NCI-H345 treated with DMSO at 0.1 percent for 48 hours (cell line): ENCODE data around the gene ACKR4.
"Not testable (repeated sequence)": the region's sequence is repeated elsewhere in the genome, so short reads cannot be mapped to it uniquely, and the experiment has no call there.

Source experiments
- DNase-seq: peaks from one replicate; lab custom pipeline; 2025; ENCODE audit not compliant: unreplicated experiment; lab: John Stamatoyannopoulos, UW

ACKR4 gene

DNA sequence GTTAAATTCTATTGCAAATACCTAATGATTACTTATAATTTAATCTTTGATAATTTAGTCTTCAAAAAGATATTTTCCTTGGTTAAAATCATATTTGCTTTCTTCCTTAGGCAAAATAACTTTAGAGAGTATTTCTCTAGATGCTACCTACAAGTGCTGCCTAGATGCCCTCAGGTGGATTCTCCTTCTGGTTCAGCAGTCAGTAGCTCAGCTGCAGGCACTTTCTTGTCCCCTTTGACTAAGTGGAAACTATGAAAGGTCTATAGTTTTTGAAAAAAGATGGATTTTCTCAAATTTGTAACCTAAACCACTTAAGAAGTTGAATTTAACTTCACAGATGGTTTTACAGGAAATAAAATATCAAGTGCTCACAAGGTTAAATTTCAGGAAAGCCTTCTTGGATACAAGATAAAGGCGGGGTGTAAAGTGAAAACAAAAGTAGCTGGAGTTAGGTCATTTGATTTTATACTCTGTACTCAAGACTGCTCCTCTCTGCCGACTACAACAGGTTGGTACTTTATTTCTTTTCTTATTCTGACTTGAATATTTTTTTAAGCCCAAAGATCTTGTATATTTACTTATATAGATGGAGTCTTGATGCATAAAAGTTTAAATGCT is at the start of gene ACKR4:
Gene ACKR4 (plus strand): TSS at position 455 of the 618 bp plus-strand sequence. CDS start 3,128 bp downstream, outside the sequence.
- DNase-seq: no peak

DNA sequence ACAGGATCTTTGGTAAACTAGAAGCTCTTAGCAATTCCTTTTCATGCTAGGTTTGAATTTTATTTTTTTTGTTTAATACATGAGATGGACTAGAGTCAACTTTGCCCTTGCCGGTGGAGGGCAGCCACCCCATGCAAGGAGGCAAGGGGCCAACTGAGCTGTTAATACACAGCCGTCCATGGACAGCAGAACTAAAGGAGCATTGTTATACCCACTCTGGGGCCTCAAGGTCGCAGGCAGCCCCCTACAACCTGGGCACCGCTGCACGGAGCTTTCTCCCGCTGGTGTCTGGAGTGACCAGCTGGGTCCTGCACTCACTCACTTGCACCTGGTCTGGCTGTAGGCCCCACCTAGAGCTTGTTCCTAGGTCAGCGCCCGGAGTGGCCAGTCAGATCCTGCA is 47.9 kb upstream of the ACKR4 start:
- no peak for DNase-seq

DNA sequence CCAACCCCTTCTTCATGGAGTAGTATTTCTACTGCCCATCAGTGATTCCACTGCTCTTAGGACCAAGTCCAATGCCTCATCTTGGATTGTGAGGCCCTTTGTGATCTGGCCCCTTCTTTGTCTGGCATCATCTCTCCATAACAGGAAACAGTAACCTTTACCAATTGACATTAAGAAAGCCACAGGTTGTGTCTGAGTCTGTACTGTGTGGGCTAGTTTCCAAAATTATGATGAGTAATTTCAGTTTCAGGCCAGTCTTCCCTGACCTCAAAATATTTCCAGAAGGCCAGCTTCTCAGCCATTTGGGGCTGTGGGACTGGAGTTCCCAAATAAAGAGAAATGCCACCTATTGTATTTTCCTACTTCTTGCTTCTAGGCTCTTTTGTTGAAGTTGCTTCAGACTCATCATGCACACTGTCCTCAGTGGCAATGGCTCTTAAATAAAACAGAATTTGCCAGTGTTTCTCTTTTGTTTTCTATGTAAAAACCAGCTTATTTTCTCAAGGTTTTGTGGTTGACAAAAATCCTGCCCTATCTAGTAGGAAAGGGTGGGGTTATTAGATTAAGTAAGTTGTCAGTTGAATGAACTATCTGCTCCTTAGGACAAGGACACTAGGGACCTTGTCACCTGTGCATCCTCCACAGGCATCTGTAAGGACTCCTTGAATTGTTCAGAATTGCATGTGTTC is 47.0 kb upstream of the ACKR4 start:
- DNase-seq: no peak

DNA sequence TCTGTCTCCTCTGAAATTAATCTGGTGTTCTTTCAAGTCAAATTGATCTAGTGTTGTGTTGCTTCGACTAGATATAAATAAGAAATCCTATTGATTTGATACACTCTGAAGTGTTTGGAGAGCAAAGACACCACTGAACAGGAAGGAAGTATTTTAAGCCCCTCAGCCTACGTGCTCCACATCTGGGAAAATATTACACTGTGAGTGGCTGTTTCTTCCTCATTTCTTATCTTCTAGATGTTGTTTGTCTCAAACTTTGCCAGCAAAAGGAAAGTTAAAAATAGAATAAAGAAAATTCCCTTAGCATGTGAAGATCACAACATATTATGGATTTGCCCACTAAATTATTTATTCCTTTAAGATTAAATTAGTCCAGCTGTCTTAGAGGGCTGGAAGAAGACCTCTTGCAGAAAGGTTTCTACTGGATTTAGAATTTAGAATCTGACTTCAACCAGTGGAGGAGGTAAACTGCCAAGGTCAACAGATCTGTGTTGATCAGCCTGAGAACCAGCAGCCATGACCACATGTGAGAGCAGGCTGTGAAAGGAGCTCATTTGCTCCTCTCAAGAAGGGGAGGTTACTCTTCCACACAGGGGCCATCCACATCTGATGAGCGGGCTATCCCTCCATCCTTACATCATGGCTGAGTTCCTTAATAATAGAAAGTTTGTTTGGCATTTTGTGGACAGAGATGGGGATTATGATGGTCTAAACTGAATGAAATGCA is 46.3 kb upstream of the ACKR4 start:
- no peak for DNase-seq

DNA sequence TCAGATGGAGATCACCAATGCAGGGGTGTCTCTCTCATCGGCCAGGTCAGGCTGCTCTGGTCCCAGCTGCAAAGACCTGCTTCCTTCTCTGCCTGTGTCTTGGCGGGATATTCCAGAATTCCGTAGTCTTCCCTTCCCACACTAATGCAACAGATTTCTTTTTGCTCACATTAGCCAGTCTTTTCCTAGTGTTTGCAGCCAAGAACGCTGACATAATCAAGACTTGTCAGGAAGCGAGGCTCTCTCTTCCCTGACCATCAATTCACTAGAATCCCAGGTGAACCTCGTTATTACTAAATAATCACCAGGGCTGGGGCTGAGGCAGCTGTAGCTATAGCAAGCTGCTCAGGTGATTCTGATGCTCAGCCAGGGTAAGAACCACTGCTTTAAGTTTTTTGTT is 43.2 kb upstream of the ACKR4 start:
- no peak for DNase-seq

DNA sequence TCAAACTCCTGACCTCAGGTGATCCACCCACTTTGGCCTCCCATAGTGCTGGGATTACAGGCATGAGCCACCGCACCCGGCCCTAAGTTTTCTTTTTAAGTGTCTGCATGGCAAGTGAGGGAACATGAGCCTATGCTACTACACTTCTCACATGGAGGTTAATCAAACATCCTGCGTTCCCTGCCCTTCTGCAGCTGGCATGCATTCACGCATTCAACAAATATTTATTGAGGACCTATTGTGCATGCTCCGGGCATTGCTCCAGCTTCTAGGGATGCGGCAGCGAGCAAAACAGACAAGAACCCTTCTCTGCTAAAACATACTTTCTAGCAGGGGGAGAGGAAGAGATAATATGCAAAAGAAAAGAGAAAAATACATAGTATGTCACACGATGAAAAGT is 42.6 kb upstream of the ACKR4 start:
- peak; percentile 63 for DNase-seq

DNA sequence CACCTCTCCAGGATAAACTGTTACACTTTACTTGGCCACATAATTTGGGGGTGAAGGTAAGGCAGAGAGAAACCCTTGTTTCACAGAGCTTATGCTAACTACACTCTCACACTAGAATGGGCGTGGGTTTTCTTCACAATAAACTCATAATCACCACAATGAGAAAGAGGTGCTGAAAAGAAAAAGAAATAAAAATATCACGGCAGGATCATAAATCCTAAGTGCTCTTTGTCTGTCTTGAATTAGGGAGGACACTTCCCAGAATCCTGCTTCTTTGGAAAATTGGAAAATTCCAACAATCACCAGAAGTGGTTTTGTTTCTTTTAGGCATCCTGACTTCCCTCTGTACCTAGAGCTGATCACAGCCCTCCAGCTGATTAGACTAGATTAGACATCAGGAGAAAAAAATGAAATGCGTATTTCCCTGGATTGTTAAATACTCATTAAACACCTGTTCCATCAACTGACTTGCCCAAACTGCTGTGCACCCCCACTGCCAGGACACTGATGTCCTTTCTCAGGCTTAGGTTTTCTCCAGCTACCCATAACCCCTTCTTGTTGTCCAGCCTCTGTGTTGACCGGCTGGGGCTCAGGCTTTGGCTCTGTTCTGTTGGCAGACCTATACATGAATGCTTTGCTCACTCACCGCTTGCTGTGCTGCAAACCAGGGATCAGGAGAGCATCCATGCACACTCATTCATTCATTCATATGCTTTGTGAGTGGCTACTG is 41.6 kb upstream of the ACKR4 start:
- no peak for DNase-seq

DNA sequence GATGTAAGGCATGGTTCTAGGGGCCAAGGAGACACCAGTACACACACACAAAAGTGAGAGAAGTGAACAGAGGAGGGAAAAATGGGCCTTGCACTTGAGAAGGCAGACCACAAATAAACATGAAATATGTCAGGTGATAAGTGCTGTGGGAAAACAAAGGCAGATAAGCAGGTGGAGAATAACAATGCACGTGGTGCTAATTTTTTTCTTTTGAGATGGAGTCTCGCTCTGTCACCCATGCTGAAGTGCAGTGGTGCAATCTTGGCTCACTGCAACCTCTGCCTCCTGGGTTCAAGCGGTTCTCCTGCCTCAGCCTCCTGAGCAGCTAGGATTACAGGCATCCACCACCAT is 41.1 kb upstream of the ACKR4 start:
- not testable (repeated sequence) for DNase-seq

DNA sequence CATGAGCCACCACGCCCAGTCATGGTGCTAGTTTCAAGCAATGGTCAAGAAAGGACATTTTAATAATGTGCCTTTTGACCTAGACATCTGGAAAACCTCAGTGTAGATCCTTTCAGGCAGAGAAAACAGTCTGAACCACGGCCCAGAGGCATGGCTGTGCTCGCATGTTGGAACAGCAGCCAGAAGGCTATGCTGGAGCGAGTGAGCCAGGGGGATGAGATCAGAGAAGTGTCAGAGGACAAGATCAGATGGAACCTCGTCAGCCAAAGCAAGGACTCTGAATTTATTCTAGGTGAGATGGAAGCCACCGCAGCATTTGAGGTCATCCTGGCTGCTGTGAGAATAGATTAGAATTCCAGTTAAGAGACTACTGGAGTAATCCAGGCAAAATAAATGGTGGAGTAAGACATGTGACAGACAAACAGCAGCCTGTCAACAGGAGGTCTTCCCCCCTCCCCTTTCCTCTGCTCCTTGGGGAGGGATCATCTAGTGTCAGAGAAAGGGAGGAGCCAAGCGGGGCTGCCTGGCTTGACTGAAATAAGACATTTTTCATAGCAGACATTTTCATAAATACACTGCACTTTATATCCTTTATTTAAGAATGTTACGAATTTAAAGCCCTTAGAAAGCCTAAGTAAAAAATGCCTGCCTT is 40.4 kb upstream of the ACKR4 start:
- no peak for DNase-seq

DNA sequence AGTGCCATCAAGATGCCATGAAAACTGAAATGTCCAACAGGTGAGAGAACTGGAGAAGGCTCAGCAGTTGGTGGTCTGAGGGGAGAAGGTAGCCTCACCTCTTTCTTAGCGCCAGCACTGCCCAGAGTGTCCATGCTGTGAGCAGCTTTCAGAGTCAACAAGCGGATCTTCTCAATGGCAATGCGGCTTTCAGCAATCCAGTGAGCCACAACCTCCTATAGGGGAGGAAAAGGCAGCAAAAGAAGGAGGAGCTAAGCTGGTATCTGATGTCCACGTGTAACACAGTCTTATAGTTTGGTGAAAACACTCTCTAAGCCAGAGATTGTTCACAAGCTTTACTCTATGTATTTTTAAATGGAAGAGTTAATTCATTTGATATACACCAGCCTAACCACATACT is 36.1 kb upstream of the ACKR4 start:
- peak; percentile 74 for DNase-seq

DNA sequence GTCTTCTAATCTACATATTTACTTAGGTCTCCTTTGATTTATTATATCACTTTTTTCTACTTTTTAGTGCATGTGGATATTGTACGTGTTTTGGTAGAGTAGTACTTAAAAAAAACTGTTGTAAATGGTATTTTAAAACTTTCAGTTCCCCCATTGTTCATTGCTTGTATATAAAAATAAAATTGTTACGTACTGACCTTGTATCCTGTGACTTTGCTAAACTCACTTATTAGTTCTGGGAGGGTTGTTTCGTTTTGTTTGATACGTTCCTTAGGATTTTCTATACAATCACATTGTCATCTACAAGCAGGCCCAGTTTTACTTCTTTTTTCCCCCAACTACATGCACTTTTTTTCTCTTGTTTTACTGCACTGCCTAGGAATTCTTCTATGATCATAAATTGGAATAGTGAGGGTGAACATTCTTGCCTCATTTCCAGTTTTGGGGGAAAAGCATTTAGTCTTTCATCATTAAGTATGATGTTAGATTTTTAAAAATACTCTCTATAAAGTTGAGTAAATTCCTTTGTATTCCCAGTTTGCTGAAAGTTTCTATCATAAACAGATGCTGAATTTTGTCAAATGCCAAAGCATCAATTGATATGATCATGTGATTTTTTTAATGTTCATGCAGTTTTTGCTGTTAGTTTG is 33.5 kb upstream of the ACKR4 start:
- no peak for DNase-seq

DNA sequence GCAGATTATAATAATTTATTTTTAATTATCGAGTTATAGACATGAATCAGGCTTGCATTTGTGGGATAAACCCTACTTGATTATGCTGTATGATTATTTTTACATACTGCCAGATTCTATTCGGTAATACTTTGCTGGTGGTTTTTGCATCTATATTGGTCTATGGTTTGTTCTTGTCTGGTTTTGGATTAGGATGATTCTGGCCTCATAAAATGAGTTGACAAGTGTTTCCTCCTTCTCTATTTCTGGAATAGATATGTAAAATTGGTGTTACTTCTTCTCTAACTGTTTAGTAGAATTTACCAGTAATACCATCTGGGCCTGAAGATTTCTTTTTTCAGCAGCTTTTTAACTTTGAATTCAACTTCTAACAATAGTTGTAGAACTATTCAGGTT is 33.0 kb upstream of the ACKR4 start:
- DNase-seq: no peak

DNA sequence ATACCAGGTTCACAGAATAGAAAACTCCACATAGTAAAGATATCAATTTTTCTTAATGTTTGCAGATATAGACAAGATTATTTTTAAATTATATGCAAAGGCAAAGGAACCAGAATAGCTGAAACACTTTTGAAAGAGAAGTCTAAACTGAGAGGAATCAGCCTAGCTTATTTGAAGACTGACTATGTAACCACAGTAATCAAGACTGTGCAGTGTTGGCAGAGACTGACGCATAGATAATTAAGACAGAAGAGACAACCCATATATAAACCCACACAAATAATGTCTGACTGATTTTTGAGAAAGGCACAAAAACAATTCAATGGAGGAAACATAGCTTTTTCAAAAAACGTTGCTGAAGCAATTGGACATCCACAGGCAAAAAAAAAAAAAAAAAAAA is 28.6 kb upstream of the ACKR4 start:
- no peak for DNase-seq

DNA sequence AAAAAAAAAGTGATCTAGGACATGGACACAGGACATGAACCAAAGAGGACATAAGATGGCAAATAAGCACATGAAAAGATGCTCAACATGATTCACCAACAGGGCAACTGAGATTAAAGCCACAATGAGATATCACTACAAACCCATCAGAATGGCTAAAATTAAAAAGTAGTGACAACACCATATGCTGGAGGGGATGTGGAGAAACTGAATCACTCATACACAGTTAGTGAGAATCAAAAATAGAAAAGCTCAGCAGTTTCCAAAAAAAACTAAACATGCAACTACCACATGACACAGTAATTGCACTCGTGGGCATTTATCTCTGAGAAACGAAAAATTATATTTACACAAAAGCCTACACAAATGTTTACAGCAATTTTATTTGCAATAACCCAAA is 27.9 kb upstream of the ACKR4 start:
- no peak for DNase-seq

DNA sequence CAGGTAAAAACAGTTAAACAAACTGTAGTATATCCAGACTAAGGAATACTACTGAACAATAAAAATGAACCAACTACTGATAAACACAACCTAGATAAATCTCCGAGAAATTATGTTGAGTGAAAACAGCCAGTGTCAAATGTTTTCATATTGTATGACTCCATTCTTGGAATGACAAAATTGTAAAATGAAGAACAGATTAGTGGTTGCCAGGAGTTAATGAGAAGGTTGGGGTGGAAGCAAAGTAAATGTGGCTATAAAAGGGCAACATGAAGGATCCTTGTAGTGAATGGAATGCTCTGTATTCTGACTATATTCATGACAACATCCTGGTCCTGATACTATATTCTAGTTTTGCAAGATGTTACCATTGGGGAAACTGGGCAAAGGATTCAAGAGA is 27.5 kb upstream of the ACKR4 start:
- no peak for DNase-seq

DNA sequence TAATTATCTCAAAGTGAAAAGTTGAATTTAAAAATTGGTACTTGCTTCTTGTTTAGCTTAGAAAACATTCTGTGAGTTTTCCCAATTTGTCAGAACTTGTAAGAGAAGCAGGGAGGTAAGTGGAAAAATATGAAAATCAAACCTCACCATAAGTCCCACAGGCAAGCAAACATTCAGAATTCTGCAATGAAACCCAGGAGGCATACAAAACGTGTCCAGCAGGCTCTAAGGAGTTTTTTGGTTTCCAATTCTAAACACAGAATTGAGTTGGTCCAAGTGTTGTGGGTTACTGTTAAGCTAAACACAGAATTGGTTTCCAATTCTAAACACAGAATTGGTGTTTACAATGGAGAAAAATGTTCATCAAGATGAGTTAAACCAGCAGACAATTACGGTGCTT is 27.1 kb upstream of the ACKR4 start:
- no peak for DNase-seq

DNA sequence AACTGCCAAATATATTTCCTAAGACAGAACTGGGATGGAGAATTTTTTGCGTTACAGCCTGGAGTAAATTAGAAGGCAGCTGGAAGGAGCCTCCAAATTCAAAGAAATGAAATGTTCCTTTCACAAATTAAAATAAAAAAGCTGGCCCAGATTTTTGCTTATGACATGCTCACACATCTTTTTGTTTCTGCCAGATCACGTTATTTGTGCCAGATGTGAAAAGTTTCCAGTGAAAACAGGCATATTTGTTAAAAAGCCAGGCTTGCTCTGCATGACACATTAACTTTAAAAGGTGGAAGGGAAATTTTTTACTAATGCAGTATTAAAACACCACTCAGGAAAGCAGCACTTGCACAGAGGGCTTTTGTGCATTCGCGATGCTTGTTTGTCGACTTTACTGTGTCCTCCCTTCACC is 23.3 kb upstream of the ACKR4 start:
- no peak for DNase-seq

DNA sequence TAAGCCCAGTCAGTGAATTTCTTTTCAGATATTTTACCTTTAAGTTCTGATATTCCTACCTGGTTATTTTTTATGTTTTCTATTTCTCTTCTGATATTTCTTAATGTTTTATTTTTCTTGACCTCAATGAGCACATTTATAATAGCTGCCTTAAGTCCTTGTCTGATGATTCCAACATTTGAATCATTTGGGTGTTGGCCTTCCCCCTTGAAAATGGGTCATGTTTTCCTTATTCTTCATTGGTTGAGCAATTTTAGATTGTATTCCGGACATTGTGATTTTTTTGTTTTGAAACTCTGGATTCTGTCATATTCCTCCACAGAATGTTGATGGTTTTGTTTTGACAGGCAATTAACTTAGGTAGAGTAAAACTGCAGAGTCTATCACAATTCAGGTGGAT is 9.7 kb upstream of the ACKR4 start:
- no peak for DNase-seq

DNA sequence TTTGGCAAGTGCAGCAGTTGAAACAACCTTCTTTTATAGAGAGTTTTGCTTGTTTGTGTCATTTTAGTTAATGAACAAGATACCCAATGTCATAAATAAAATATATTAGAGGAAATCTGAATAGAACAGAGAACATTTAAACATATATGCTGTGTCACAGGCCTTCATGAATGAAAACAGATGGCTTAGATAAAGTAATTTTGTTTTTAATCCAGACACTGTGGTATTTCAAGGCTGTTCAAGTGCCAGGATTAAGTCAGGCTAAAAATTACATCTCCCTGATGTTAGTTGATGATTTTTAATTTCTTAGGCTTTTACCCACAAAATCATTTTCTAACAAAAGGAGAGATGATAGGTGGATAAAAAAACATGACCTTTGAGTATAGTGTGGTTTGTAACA is 4.9 kb upstream of the ACKR4 start:
- no peak for DNase-seq

DNA sequence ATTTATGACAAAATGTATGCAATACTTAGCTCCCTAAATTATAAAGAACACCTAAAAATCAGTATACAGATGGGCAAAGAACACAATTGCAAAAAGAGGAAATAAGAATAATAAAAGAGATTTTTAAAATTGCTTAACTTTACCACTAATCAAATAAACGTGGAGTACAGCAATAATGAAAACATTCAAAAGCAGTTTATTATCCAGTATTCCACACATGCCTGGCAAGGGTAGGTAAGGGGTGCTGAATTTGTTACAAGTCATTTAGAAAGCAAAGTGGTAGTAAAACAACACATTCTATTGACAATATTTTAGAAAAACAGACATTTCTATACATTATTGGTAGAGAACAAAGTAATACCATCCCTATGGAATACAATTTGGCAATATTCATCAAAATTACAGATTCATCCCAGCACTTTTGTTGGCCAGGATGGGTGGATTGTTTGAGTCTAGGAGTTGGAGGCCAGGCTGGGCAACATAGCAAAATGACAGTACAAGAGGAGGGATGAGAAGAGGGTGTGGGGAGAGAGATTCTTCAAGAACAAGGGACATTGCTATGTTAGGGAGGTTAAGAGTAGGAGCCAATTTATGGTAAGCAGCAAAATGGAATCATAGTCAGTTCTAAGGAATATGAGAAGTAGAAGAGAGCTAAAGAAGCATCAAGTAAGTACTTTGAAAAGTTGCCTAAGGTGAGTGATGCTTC is 3.7 kb upstream of the ACKR4 start:
- no peak for DNase-seq
